Right lobe of liver (tissue), 4 donors: ENCODE results near the gene MYEF2.

Experiments used
- POLR2A ChIP-seq: fragments of 450-650 bp; IDR thresholded peaks from one replicate; pipeline ENCODE4 v1.6.1; 2017; ENCODE audit warnings: antibody characterized with exemption, mild to moderate bottlenecking
- TF ChIP-seq, protein P1 (sequence below), 4 donors: fragments of 200-600 bp in 3 of 4; fragments of 450-650 bp in 1 of 4; IDR thresholded peaks; one replicate each; pipeline versions ENCODE4 v1.5.1 to v1.8.0; 2016 to 2022; ENCODE audit warnings: antibody characterized with exemption in 4 of 4, mild to moderate bottlenecking in 2 of 4
- donor health status: DM: no; HTN: no; CAD: no.
- donor health status: DM: no; HTN: no; CAD: no.
- donor health status: DM: no; HTN: yes; CAD: no.

DNA sequence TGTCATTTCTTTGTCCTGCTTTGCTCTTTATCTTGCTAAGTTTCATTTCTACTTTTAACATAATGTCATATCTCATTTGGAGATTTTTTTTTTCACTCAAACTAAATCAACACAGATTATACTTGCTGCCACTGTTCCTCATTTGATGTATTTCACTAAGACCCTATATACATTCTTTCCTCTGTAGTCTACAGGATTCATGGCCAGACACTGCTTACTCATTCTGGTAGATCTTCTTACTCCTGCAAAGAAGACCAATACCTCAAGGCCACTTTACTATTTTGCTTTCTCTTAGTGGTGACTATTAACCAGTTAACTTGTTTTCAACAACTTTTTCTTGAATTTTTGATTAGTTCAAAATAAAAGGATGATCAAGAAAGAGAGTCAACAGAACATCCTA lies 30.7 kb downstream of the MYEF2 start:
- TF ChIP-seq, protein P1, sequence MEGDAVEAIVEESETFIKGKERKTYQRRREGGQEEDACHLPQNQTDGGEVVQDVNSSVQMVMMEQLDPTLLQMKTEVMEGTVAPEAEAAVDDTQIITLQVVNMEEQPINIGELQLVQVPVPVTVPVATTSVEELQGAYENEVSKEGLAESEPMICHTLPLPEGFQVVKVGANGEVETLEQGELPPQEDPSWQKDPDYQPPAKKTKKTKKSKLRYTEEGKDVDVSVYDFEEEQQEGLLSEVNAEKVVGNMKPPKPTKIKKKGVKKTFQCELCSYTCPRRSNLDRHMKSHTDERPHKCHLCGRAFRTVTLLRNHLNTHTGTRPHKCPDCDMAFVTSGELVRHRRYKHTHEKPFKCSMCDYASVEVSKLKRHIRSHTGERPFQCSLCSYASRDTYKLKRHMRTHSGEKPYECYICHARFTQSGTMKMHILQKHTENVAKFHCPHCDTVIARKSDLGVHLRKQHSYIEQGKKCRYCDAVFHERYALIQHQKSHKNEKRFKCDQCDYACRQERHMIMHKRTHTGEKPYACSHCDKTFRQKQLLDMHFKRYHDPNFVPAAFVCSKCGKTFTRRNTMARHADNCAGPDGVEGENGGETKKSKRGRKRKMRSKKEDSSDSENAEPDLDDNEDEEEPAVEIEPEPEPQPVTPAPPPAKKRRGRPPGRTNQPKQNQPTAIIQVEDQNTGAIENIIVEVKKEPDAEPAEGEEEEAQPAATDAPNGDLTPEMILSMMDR (IDR thresholded peaks at IDR 0.05) = no peak
- TF ChIP-seq POLR2A = no peak
